Mesothelial cell of epicardium (in vitro differentiated cells): ENCODE measurements around the gene POU2AF2. TPM values are rescaled to one million over a fixed set of nuclear protein-coding genes. Genes with fewer than 3 reads are reported as not detected.

ENCODE experiments used
- DNase-seq, 2 experiments: peaks; one replicate each; pipeline ENCODE4 v3.0.0; 2021; ENCODE audit warnings: low spot score in 2 of 2; ENCODE audit not compliant: unreplicated experiment in 2 of 2
- H3K27ac Mint-ChIP-seq: 2 replicates; pipeline ENCODE4 v1.8.0; 2021; ENCODE audit warnings: mixed read lengths
- H3K27me3 Mint-ChIP-seq: 2 replicates; pipeline ENCODE4 v1.8.0; 2021; ENCODE audit warnings: low read depth, mixed read lengths
- H3K36me3 Mint-ChIP-seq: 2 replicates; pipeline ENCODE4 v1.8.0; 2021; ENCODE audit warnings: mixed read lengths
- H3K4me1 Mint-ChIP-seq: 2 replicates; pipeline ENCODE4 v1.8.0; 2021; ENCODE audit warnings: mixed read lengths
- H3K4me3 Mint-ChIP-seq: 2 replicates; pipeline ENCODE4 v1.8.0; 2021; ENCODE audit warnings: mild to moderate bottlenecking, moderate library complexity, mixed read lengths
- H3K9me3 Mint-ChIP-seq: 2 replicates; pipeline ENCODE4 v1.8.0; 2021; ENCODE audit warnings: mixed read lengths
- CTCF ChIP-seq: fragments of 200-600 bp; sonication (generic); IDR thresholded peaks from one replicate; pipeline ENCODE4 v1.5.0; 2021; ENCODE audit warnings: antibody characterized with exemption; ENCODE audit not compliant: unreplicated experiment
- total RNA-seq: library from RNA; stranded (reverse); gene quantifications from 3 replicates; pipeline ENCODE4 v1.2.1, GENCODE V29; 2021

Gene POU2AF2
- total RNA-seq, 1 donor from 2014 or later, result not detected

- H3K27me3 Mint-ChIP-seq, result peaks cover 50% of the 10 kb centered on the region
- no peak overlapping the region for H3K4me3 Mint-ChIP-seq
- TF ChIP-seq CTCF, result no peak
These were observed 60.4 kb downstream of the POU2AF2 start for GRCh38 chr11:111305876-111306275.

GRCh38 chr11:111306321-111306720, 60.8 kb downstream of the POU2AF2 start:
- Mint-ChIP-seq H3K36me3 (no peaks in the 10 kb centered on the region), H3K4me1 (peaks cover 48% of the 10 kb centered on the region), H3K27ac (no peak overlapping the region), H3K27me3 (peaks cover 46% of the 10 kb centered on the region), H3K9me3 (no peaks in the 10 kb centered on the region), H3K4me3 (no peak overlapping the region)
- no peak for DNase-seq
- TF ChIP-seq CTCF, result no peak

More at GRCh38 chr11:111305876-111306275, 60.4 kb downstream of the POU2AF2 start:
- DNase-seq, result no peak
- H3K27ac Mint-ChIP-seq, result no peak overlapping the region
- H3K36me3 Mint-ChIP-seq, result no peaks in the 10 kb centered on the region
- peaks cover 48% of the 10 kb centered on the region for H3K4me1 Mint-ChIP-seq
- H3K9me3 Mint-ChIP-seq, result no peaks in the 10 kb centered on the region

- no peak overlapping the region for H3K4me3 Mint-ChIP-seq
- peaks cover 44% of the 10 kb centered on the region for H3K27me3 Mint-ChIP-seq
- TF ChIP-seq CTCF, result no peak
- no peak for DNase-seq
- no peaks in the 10 kb centered on the region for H3K9me3 Mint-ChIP-seq
- no peak overlapping the region for H3K27ac Mint-ChIP-seq
- H3K4me1 Mint-ChIP-seq, result peaks cover 44% of the 10 kb centered on the region
- no peaks in the 10 kb centered on the region for H3K36me3 Mint-ChIP-seq
These were observed 62.1 kb downstream of the POU2AF2 start for GRCh38 chr11:111307472-111308108.

- H3K36me3 Mint-ChIP-seq, result no peaks in the 10 kb centered on the region
- no peak overlapping the region for H3K27ac Mint-ChIP-seq
- H3K4me3 Mint-ChIP-seq, result no peak overlapping the region
- DNase-seq, result no peak
- H3K4me1 Mint-ChIP-seq, result peaks cover 39% of the 10 kb centered on the region
- TF ChIP-seq CTCF, result no peak
- peaks cover 44% of the 10 kb centered on the region for H3K27me3 Mint-ChIP-seq
- H3K9me3 Mint-ChIP-seq, result peaks cover 3% of the 10 kb centered on the region
These were observed 62.6 kb downstream of the POU2AF2 start for GRCh38 chr11:111308140-111308539.

- H3K27me3 Mint-ChIP-seq, result peaks cover 45% of the 10 kb centered on the region
- TF ChIP-seq CTCF, result no peak
These were observed 63.8 kb downstream of the POU2AF2 start for GRCh38 chr11:111309215-111309915.

More at GRCh38 chr11:111309215-111309915, 63.8 kb downstream of the POU2AF2 start:
- Mint-ChIP-seq H3K36me3 (no peaks in the 10 kb centered on the region), H3K9me3 (peaks cover 9% of the 10 kb centered on the region), H3K27ac (no peak overlapping the region), H3K4me3 (no peak overlapping the region), H3K4me1 (peaks cover 33% of the 10 kb centered on the region)
- no peak for DNase-seq
